Loucy (cell line): ENCODE measurements around the gene NFKB1.

Experiments used
- H2AFZ ChIP-seq: fragments of 200-600 bp; sonication (generic); 2 replicates; pipeline ENCODE4 v1.6.0; 2016; ENCODE audit warnings: antibody characterized with exemption, mild to moderate bottlenecking, low read length, moderate library complexity
- H3F3A ChIP-seq: fragments of 200-600 bp; 2 replicates; pipeline ENCODE4 v1.6.0; 2016; ENCODE audit warnings: antibody characterized with exemption, low read depth, mild to moderate bottlenecking
- H3K27me3 ChIP-seq: fragments of 200-600 bp; sonication (generic); 2 replicates; pipeline ENCODE4 v1.6.1; 2014; ENCODE audit warnings: low read length, mild to moderate bottlenecking; ENCODE audit not compliant: insufficient read depth, poor library complexity, severe bottlenecking
- H3K36me3 ChIP-seq: fragments of 200-600 bp; sonication (generic); 2 replicates; pipeline ENCODE4 v1.6.1; 2016; ENCODE audit warnings: low read length; ENCODE audit not compliant: insufficient read depth
- H3K4me1 ChIP-seq: fragments of 200-600 bp; sonication (generic); 2 replicates; pipeline ENCODE4 v1.5.1; 2014; ENCODE audit warnings: low read length, mild to moderate bottlenecking; ENCODE audit not compliant: insufficient read depth, poor library complexity, severe bottlenecking
- H3K4me2 ChIP-seq: fragments of 200-600 bp; sonication (generic); 2 replicates; pipeline ENCODE4 v1.6.0; 2014; ENCODE audit warnings: antibody characterized with exemption, low read length, low read depth, mild to moderate bottlenecking; ENCODE audit not compliant: poor library complexity, severe bottlenecking
- H3K4me3 ChIP-seq: fragments of 200-600 bp; sonication (generic); 2 replicates; pipeline ENCODE4 v1.5.1; 2014; ENCODE audit warnings: low read length, mild to moderate bottlenecking, mixed read lengths; ENCODE audit not compliant: poor library complexity, severe bottlenecking
- H3K79me2 ChIP-seq: fragments of 200-600 bp; sonication (generic); 2 replicates; pipeline ENCODE4 v1.6.1; 2014; ENCODE audit warnings: low read length; ENCODE audit not compliant: insufficient read depth
- H3K9ac ChIP-seq: fragments of 200-600 bp; sonication (generic); 2 replicates; pipeline ENCODE4 v1.6.0; 2014; ENCODE audit warnings: mild to moderate bottlenecking, low read depth, low read length, moderate library complexity; ENCODE audit not compliant: poor library complexity, severe bottlenecking
- H3K9me2 ChIP-seq: fragments of 200-600 bp; sonication (generic); replicated peaks from 2 replicates; pipeline ENCODE4 v1.6.1; 2016; ENCODE audit warnings: low read depth, low read length, mixed read lengths
- H3K9me3 ChIP-seq: fragments of 200-600 bp; sonication (generic); 2 replicates; pipeline ENCODE4 v1.6.1; 2014; ENCODE audit warnings: mild to moderate bottlenecking, antibody characterized with exemption, low read length, low read depth; ENCODE audit not compliant: insufficient read depth
- H4K20me1 ChIP-seq: fragments of 200-600 bp; sonication (generic); 2 replicates; pipeline ENCODE4 v1.6.0; 2014; ENCODE audit warnings: antibody characterized with exemption, low read length, mild to moderate bottlenecking; ENCODE audit not compliant: insufficient read depth, poor library complexity, severe bottlenecking
- CTCF ChIP-seq: fragments of 200-600 bp; sonication (generic); conservative IDR thresholded peaks from 2 replicates; pipeline ENCODE4 v1.5.1; 2014; ENCODE audit warnings: mild to moderate bottlenecking, antibody characterized with exemption, low read length
- EZH2phosphoT487 ChIP-seq: fragments of 200-600 bp; IDR thresholded peaks from 2 replicates; pipeline ENCODE4 v1.6.1; 2018; ENCODE audit warnings: antibody characterized with exemption, mild to moderate bottlenecking, moderate library complexity, borderline replicate concordance

NFKB1 gene

GRCh38 chr4:102574317-102574716 lies 73.2 kb downstream of the NFKB1 start:
- Histone ChIP-seq H3K9me3 (no peaks in the 10 kb centered on the region), H2AFZ (no peak overlapping the region), H3K4me1 (peaks cover 23% of the 10 kb centered on the region), H3F3A (peaks cover 5% of the 10 kb centered on the region; the same call in 1 of the 2 replicates), H3K9ac (no peak overlapping the region), H4K20me1 (no peaks in the 10 kb centered on the region), H3K27me3 (no peaks in the 10 kb centered on the region), H3K36me3 (peaks cover 34% of the 10 kb centered on the region), H3K79me2 (0 out of 2 replicates have a peak, but pooled peaks cover 6% of the 10 kb centered on the region), H3K9me2 (no peaks in the 10 kb centered on the region), H3K4me3 (no peak overlapping the region), H3K4me2 (peak overlapping the region; percentile 13)
- TF ChIP-seq CTCF (no peak), EZH2phosphoT487 (no peak)

- peaks cover 36% of the 10 kb centered on the region for H3K36me3 ChIP-seq
- H4K20me1 ChIP-seq = no peaks in the 10 kb centered on the region
- no peak overlapping the region for H3K4me2 ChIP-seq
- no peaks in the 10 kb centered on the region for H3K27me3 ChIP-seq
- TF ChIP-seq EZH2phosphoT487 (no peak), CTCF (no peak)
- no peak overlapping the region for H3K4me3 ChIP-seq
- no peaks in the 10 kb centered on the region for H3K9me2 ChIP-seq
- peaks cover 23% of the 10 kb centered on the region for H3K4me1 ChIP-seq
- H3K9me3 ChIP-seq = no peaks in the 10 kb centered on the region
- H3K9ac ChIP-seq = no peak overlapping the region
- no peak overlapping the region for H2AFZ ChIP-seq
- H3K79me2 ChIP-seq = 0 out of 2 replicates have a peak, but pooled peaks cover 6% of the 10 kb centered on the region
- peaks cover 5% of the 10 kb centered on the region; the same call in 1 of the 2 replicates for H3F3A ChIP-seq
These were observed 74.4 kb downstream of the NFKB1 start for GRCh38 chr4:102575369-102576129.

GRCh38 chr4:102578270-102578669 lies 77.1 kb downstream of the NFKB1 start:
- Histone ChIP-seq H3K4me2 (no peak overlapping the region), H3K9me2 (no peaks in the 10 kb centered on the region), H3K9ac (no peak overlapping the region), H2AFZ (no peak overlapping the region), H3K27me3 (no peaks in the 10 kb centered on the region), H4K20me1 (no peaks in the 10 kb centered on the region), H3F3A (no peaks in the 10 kb centered on the region), H3K4me3 (no peak overlapping the region), H3K79me2 (0 out of 2 replicates have a peak, but pooled peaks cover 6% of the 10 kb centered on the region), H3K9me3 (no peaks in the 10 kb centered on the region), H3K4me1 (peaks cover 20% of the 10 kb centered on the region), H3K36me3 (peaks cover 57% of the 10 kb centered on the region)
- no peak for TF ChIP-seq CTCF
- TF ChIP-seq EZH2phosphoT487 = no peak
